Medulla oblongata (tissue), 1 donor: ENCODE measurements around the gene UROS.

Experiments
- DNase-seq: peaks from one replicate; pipeline ENCODE4 v3.0.0-alpha.2; 2015; ENCODE audit errors: extremely low spot score

The UROS gene

GRCh38 chr10:125762692-125763648, 60.1 kb downstream of the UROS start:
- no peak for DNase-seq

- no peak for DNase-seq
Observed at GRCh38 chr10:125761961-125762360, 61.1 kb downstream of the UROS start.

GRCh38 chr10:125757742-125758141, 65.3 kb downstream of the UROS start:
- no peak for DNase-seq

- no peak for DNase-seq
Observed at GRCh38 chr10:125756853-125757487, 66.1 kb downstream of the UROS start.

- DNase-seq = no peak
Observed at GRCh38 chr10:125756196-125756595, 66.9 kb downstream of the UROS start.

GRCh38 chr10:125747417-125747816, 75.6 kb downstream of the UROS start:
- no peak for DNase-seq

- DNase-seq = no peak
Observed at GRCh38 chr10:125744909-125745308, 78.1 kb downstream of the UROS start.

GRCh38 chr10:125742465-125742864, 80.6 kb downstream of the UROS start:
- peak; percentile 7 for DNase-seq

- DNase-seq = peak; percentile 56
Observed at GRCh38 chr10:125739994-125740679, 82.9 kb downstream of the UROS start.
